H7 (cell line): Measurements from ENCODE around the gene ITPKC. TPM values are rescaled to one million over a fixed set of nuclear protein-coding genes. Genes with fewer than 3 reads are reported as not detected.
A peak's percentile ranks its signal among the peaks of the same experiment; 100 is the strongest.

Experiments
- DNase-seq: peaks from one replicate; pipeline ENCODE4 v3.0.0; 2012
- H3K27me3 ChIP-seq: 2 replicates; pipeline ENCODE4 v1.6.0; 2011; ENCODE audit warnings: mild to moderate bottlenecking, low read length; ENCODE audit not compliant: control insufficient read depth, insufficient read depth
- H3K36me3 ChIP-seq: replicated peaks from 2 replicates; pipeline ENCODE4 v1.5.1; 2011; ENCODE audit warnings: low read length; ENCODE audit not compliant: control insufficient read depth, insufficient read depth
- H3K4me3 ChIP-seq: 2 replicates; pipeline ENCODE4 v1.5.1; 2011; ENCODE audit warnings: low read depth, mild to moderate bottlenecking, control low read depth, low read length, moderate library complexity; ENCODE audit not compliant: insufficient read depth
- total RNA-seq: library from RNA; depleted of rRNA; stranded (reverse); fragments of >200 nt; shearing (Covaris generic); gene quantifications from 2 replicates; pipeline ENCODE4 v1.2.3, GENCODE V29; 2014

ITPKC gene
- total RNA-seq, 1 experiment from 2014 or later = 10.5 TPM

GRCh38 chr19:40685563-40685962 lies 31.3 kb upstream of the ITPKC start:
- Histone ChIP-seq H3K4me3 (no peak overlapping the region), H3K36me3 (peaks cover 20% of the 10 kb centered on the region), H3K27me3 (no peaks in the 10 kb centered on the region)
- no peak for DNase-seq

- Histone ChIP-seq H3K4me3 (no peak overlapping the region), H3K27me3 (no peaks in the 10 kb centered on the region), H3K36me3 (peaks cover 14% of the 10 kb centered on the region)
- DNase-seq = no peak
Observed at GRCh38 chr19:40686882-40687524, 29.9 kb upstream of the ITPKC start.

- Histone ChIP-seq H3K27me3 (no peaks in the 10 kb centered on the region), H3K4me3 (no peak overlapping the region), H3K36me3 (peaks cover 14% of the 10 kb centered on the region)
- DNase-seq = no peak
Observed at GRCh38 chr19:40687525-40688016, 29.3 kb upstream of the ITPKC start.

- H3K36me3 ChIP-seq = peaks cover 12% of the 10 kb centered on the region
- no peak overlapping the region for H3K4me3 ChIP-seq
- no peak for DNase-seq
- no peaks in the 10 kb centered on the region for H3K27me3 ChIP-seq
Observed at GRCh38 chr19:40688309-40688708, 28.6 kb upstream of the ITPKC start.

GRCh38 chr19:40688987-40689338 lies 27.9 kb upstream of the ITPKC start:
- Histone ChIP-seq H3K36me3 (peaks cover 12% of the 10 kb centered on the region), H3K4me3 (peak overlapping the region; percentile 71; the same call in 1 of the 2 replicates), H3K27me3 (no peaks in the 10 kb centered on the region)
- DNase-seq = no peak

- peak overlapping the region; percentile 71 for H3K4me3 ChIP-seq
- peak; percentile 80 for DNase-seq
- peaks cover 12% of the 10 kb centered on the region for H3K36me3 ChIP-seq
- no peaks in the 10 kb centered on the region for H3K27me3 ChIP-seq
Observed at GRCh38 chr19:40689339-40690049, 27.4 kb upstream of the ITPKC start.

- Histone ChIP-seq H3K4me3 (peak within 1 kb of the TSS; percentile 71), H3K36me3 (peaks cover 8% of the 10 kb centered on the region), H3K27me3 (no peaks in the 10 kb centered on the region)
- no peak for DNase-seq
Observed at GRCh38 chr19:40690050-40690692, 26.7 kb upstream of the ITPKC start, which contains the start of gene NUMBL. Gene NUMBL (minus strand): TSS chr19:40690651. CDS start chr19:40690483, 168 bp downstream.

GRCh38 chr19:40690693-40691420 lies 26.1 kb upstream of the ITPKC start:
- Histone ChIP-seq H3K4me3 (peak overlapping the region; percentile 71), H3K27me3 (no peaks in the 10 kb centered on the region), H3K36me3 (peaks cover 1% of the 10 kb centered on the region)
- DNase-seq = peak; percentile 100

- Histone ChIP-seq H3K4me3 (peak overlapping the region; percentile 49), H3K27me3 (no peaks in the 10 kb centered on the region), H3K36me3 (peaks cover under 1% of the 10 kb centered on the region)
- peak; percentile 83 for DNase-seq
Observed at GRCh38 chr19:40691421-40692211, 25.3 kb upstream of the ITPKC start.

- no peak overlapping the region for H3K4me3 ChIP-seq
- DNase-seq = no peak
- H3K27me3 ChIP-seq = no peaks in the 10 kb centered on the region
- H3K36me3 ChIP-seq = peaks cover 2% of the 10 kb centered on the region
Observed at GRCh38 chr19:40692212-40692551, 24.7 kb upstream of the ITPKC start.

GRCh38 chr19:40693150-40693788 lies 23.6 kb upstream of the ITPKC start:
- Histone ChIP-seq H3K4me3 (no peak overlapping the region), H3K27me3 (no peaks in the 10 kb centered on the region)
- DNase-seq = no peak

GRCh38 chr19:40693896-40694295 lies 23.0 kb upstream of the ITPKC start:
- no peak for DNase-seq
- peaks cover 2% of the 10 kb centered on the region for H3K36me3 ChIP-seq
- no peaks in the 10 kb centered on the region for H3K27me3 ChIP-seq
- no peak overlapping the region for H3K4me3 ChIP-seq

More at GRCh38 chr19:40693150-40693788, 23.6 kb upstream of the ITPKC start:
- peaks cover 2% of the 10 kb centered on the region for H3K36me3 ChIP-seq

GRCh38 chr19:40695881-40696280 lies 21.0 kb upstream of the ITPKC start:
- no peak for DNase-seq
- no peaks in the 10 kb centered on the region for H3K27me3 ChIP-seq
- H3K36me3 ChIP-seq = peaks cover 5% of the 10 kb centered on the region
- no peak overlapping the region for H3K4me3 ChIP-seq
